SK-N-SH (cell line): Measurements from ENCODE around the gene NFIX.

Experiments
- CHD2 ChIP-seq: fragments of 150-350 bp; IDR thresholded peaks from 2 replicates; pipeline ENCODE4 v1.6.1; 2018; ENCODE audit warnings: low read length; ENCODE audit not compliant: partially characterized antibody
- CTCF ChIP-seq: fragments of 200-600 bp; sonication (generic); IDR thresholded peaks from 2 replicates; pipeline ENCODE4 v1.6.1; 2017; ENCODE audit warnings: antibody characterized with exemption, mild to moderate bottlenecking, moderate library complexity
- EZH2phosphoT487 ChIP-seq: fragments of 200-600 bp; sonication (generic); IDR thresholded peaks from 2 replicates; pipeline ENCODE4 v1.6.1; 2017; ENCODE audit warnings: low read depth, mixed run types, mild to moderate bottlenecking, antibody characterized with exemption, moderate library complexity, borderline replicate concordance
- GABPA ChIP-seq: IDR thresholded peaks from 2 replicates; pipeline ENCODE4 v1.4.0; 2012; ENCODE audit warnings: low read depth, mild to moderate bottlenecking
- NFIC ChIP-seq: IDR thresholded peaks from 2 replicates; pipeline ENCODE4 v1.4.0; 2012; ENCODE audit warnings: borderline replicate concordance
- NRF1 ChIP-seq: IDR thresholded peaks from 2 replicates; pipeline ENCODE4 v1.6.1; 2012; ENCODE audit warnings: low read depth, mild to moderate bottlenecking, low read length
- POLR2AphosphoS5 ChIP-seq: IDR thresholded peaks from 2 replicates; pipeline ENCODE4 v1.6.1; 2012; ENCODE audit warnings: low read depth, low read length
- RCOR1 ChIP-seq: fragments of 150-350 bp; IDR thresholded peaks from 2 replicates; pipeline ENCODE4 v1.6.1; 2017; ENCODE audit warnings: antibody characterized with exemption, low read length
- RFX5 ChIP-seq: IDR thresholded peaks from 2 replicates; pipeline ENCODE4 v1.6.1; 2012; ENCODE audit warnings: mild to moderate bottlenecking, improper control_type of control experiment, low read length
- TAF1 ChIP-seq: IDR thresholded peaks from 2 replicates; pipeline ENCODE4 v1.6.1; 2012; ENCODE audit warnings: low read depth, mild to moderate bottlenecking, low read length, moderate library complexity, borderline replicate concordance
- TCF12 ChIP-seq: IDR thresholded peaks from 2 replicates; pipeline ENCODE4 v1.4.0; 2012
- TEAD4 ChIP-seq: IDR thresholded peaks from 2 replicates; pipeline ENCODE4 v1.4.0; 2012; ENCODE audit warnings: mild to moderate bottlenecking, borderline replicate concordance; ENCODE audit not compliant: insufficient read depth

GRCh38 chr19:13023656-13024055 is 28.4 kb downstream of the NFIX start:
- TF ChIP-seq RFX5 (no peak), CHD2 (no peak), CTCF (no peak), EZH2phosphoT487 (no peak), NRF1 (no peak), TEAD4 (no peak), POLR2AphosphoS5 (no peak), RCOR1 (no peak), NFIC (no peak), TAF1 (no peak), TCF12 (no peak), GABPA (no peak)
